Uterine smooth muscle cell (primary cell): ENCODE measurements around the gene PCDHB8. TPM values are rescaled to one million over a fixed set of nuclear protein-coding genes. Genes with fewer than 3 reads are reported as not detected.

ENCODE experiments used
- total RNA-seq: library from RNA; depleted of rRNA; stranded (reverse); fragments of >200 nt; gene quantifications from 2 replicates; pipeline ENCODE4 v1.2.3, GENCODE V29; 2014

PCDHB8 gene
- total RNA-seq, result 0.11 and 0.25 TPM in 2 replicates

GRCh38 chr5:141177577-141178191 is at the start of gene PCDHB8:
Gene PCDHB8, plus strand, starts transcription at chr5:141177790. Its CDS starts 245 bp downstream, at chr5:141178035.

GRCh38 chr5:141135030-141135717 is 42.4 kb upstream of the PCDHB8 start, which contains the start of gene PCDHB5:
Gene PCDHB5, plus strand, starts transcription at chr5:141135206. Its CDS starts 229 bp downstream, at chr5:141135435.

GRCh38 chr5:141149812-141150211 is 27.8 kb upstream of the PCDHB8 start, which contains the start of gene PCDHB6:
Gene PCDHB6, plus strand, starts transcription at chr5:141150057. Its CDS starts 201 bp downstream, at chr5:141150258.

GRCh38 chr5:141172381-141173204 is 5.0 kb upstream of the PCDHB8 start, which contains the start of gene PCDHB7:
Gene PCDHB7, plus strand, starts transcription at chr5:141172644. Its CDS starts 192 bp downstream, at chr5:141172836.

DNA sequence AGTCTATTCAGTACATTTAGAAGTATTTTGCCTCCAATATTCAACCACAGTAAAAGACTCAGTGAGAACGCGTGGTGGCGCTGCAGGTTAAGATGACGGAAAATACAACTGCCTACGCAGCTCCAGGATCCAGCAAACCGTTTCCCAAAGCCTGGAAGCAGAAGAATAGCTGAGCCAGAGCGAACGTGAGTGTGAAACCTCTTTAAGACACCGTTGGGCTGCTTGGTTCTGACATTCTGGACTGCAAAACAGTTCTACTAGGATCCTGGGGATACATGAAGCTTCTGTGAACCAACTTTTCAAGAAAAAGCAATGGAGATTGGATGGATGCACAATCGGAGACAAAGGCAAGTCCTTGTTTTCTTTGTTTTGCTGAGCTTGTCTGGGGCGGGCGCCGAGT is 4.7 kb downstream of the PCDHB8 start, which contains the start of gene PCDHB16:
Gene PCDHB16 (plus strand): TSS at position 140 of the 400 bp plus-strand sequence. CDS start 173 bp downstream, at position 313.

GRCh38 chr5:141186897-141187512 is 9.4 kb downstream of the PCDHB8 start, which contains the start of gene PCDHB9:
Gene PCDHB9, plus strand, starts transcription at chr5:141187161. Its CDS starts 158 bp downstream, at chr5:141187319.

GRCh38 chr5:141192110-141192725 is 14.6 kb downstream of the PCDHB8 start, which contains the start of gene PCDHB10:
Gene PCDHB10, plus strand, starts transcription at chr5:141192353. Its CDS starts 200 bp downstream, at chr5:141192553.

DNA sequence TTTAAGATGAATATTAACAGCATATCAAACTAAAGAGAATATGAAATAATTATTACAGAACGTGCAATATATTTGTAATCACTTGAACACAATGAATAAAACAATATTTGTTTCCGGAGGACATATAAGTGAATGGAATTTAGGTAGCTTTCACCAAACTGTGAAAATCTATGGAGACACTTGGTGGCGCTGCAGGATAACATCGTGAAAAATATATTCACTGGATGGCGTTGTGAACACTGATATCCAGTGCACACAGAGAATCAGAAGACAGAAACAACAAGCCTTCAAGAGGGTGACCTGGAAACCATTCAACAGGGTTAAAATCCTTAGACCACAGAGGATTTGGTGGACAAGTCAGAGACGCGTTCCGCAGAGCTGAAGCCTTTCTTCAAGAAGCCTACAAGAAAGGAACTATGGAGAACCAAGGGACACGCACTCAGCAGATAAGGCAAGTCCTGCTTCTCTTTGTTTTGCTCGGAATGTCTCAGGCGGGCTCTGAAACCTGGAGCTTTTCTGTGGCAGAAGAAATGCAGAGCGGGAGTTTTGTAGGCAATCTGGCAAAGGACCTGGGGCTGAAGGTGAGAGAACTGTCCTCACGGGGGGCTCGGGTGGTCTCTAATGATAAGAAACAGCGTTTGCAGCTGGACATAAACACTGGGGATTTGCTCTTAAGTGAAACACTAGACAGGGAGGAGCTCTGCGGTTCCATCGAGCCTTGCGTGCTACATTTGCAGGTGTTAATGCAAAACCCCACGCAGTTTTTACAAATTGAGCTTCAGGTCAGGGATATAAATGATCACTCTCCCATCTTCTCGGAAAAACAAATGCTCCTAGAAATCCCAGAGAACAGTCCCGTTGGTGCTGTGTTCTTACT is 22.0 kb downstream of the PCDHB8 start, which contains the start of gene PCDHB11:
Gene PCDHB11 (plus strand): TSS at position 269 of the 877 bp plus-strand sequence. CDS start 148 bp downstream, at position 417.

DNA sequence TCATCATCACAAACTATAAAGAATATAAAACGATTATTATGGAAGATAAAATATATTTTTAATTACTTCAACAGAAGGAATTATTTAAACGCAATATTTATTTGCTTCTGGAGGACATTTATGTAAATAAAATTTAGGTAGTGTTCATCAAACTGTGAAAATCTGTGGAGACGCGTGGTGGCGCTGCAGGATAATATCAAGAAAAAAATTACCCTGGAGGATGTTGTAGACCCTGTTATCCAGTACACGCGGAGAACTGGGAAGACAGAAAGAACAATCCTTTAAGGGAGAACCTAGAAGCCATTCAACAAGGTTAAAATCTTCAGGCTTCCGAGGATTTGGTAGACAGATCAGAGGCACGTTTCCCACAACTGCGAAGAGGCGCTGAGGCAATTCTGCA is 30.9 kb downstream of the PCDHB8 start, which contains the start of gene PCDHB12:
Gene PCDHB12 (plus strand): TSS at position 242 of the 400 bp plus-strand sequence. CDS start 189 bp downstream, outside the sequence.

DNA sequence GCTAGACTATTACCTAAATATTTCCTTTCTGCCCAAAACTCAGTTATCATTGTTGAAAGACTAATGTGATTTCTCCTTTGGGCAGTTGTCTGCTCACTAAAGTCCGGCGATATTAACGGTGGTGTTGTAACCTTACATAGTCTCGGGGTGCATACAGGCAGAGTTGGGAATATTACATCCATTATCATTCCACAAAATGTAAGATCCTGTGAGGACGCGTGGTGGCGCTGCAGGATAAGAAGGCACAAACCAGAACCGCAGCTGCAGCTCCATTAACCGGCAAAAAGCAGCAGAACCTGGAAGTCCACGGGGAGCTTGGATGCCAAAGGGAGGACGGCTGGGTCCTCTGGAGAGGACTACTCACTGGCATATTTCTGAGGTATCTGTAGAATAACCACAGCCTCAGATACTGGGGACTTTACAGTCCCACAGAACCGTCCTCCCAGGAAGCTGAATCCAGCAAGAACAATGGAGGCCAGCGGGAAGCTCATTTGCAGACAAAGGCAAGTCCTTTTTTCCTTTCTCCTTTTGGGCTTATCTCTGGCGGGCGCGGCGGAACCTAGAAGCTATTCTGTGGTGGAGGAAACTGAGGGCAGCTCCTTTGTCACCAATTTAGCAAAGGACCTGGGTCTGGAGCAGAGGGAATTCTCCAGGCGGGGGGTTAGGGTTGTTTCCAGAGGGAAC is 36.2 kb downstream of the PCDHB8 start, which contains the start of gene PCDHB13:
Gene PCDHB13 (plus strand): TSS at position 264 of the 684 bp plus-strand sequence. CDS start 205 bp downstream, at position 469.

GRCh38 chr5:141223112-141223783 is 45.7 kb downstream of the PCDHB8 start, which contains the start of gene PCDHB14:
Gene PCDHB14, plus strand, starts transcription at chr5:141223343. Its CDS starts 163 bp downstream, at chr5:141223506.

Other genes with a start within 250 kb of the PCDHB8 start
- gene PCDHAC2, start 211.3 kb upstream of the PCDHB8 start, total RNA-seq, result 0.55 and 1.9 TPM in 2 replicates
- not detected in 2 replicates for gene PCDHB1, start 126.4 kb upstream of the PCDHB8 start, total RNA-seq
- gene PCDHB2, start 83.2 kb upstream of the PCDHB8 start, total RNA-seq, result 0.55 and 2.0 TPM in 2 replicates
- 0.75 and 0.77 TPM in 2 replicates for gene PCDHB3, start 77.3 kb upstream of the PCDHB8 start, total RNA-seq
- under 0.01 and 0.12 TPM in 2 replicates for gene PCDHB4, start 56.0 kb upstream of the PCDHB8 start, total RNA-seq
- 0.22 and 0.50 TPM in 2 replicates for gene PCDHB5, start 42.6 kb upstream of the PCDHB8 start, total RNA-seq
- gene PCDHB6, start 27.7 kb upstream of the PCDHB8 start, total RNA-seq, result under 0.01 TPM in 2 replicates
- gene PCDHB7, start 5.1 kb upstream of the PCDHB8 start, total RNA-seq, result 0.11 and 0.12 TPM in 2 replicates
- gene PCDHB16, start 4.6 kb downstream of the PCDHB8 start, total RNA-seq, result 0.12 and 0.33 TPM in 2 replicates
- under 0.01 TPM in 2 replicates for gene PCDHB9, start 9.4 kb downstream of the PCDHB8 start, total RNA-seq
- 0.11 and 0.12 TPM in 2 replicates for gene PCDHB10, start 14.6 kb downstream of the PCDHB8 start, total RNA-seq
- under 0.01 TPM in 1 of 2 replicates, not detected in the other for gene PCDHB11, start 21.8 kb downstream of the PCDHB8 start, total RNA-seq
- gene PCDHB12, start 30.9 kb downstream of the PCDHB8 start, total RNA-seq, result under 0.01 and 0.12 TPM in 2 replicates
- gene PCDHB13, start 36.1 kb downstream of the PCDHB8 start, total RNA-seq, result under 0.01 and 0.12 TPM in 2 replicates
- 0.11 and 0.12 TPM in 2 replicates for gene PCDHB14, start 45.6 kb downstream of the PCDHB8 start, total RNA-seq
- gene PCDHB15, start 67.6 kb downstream of the PCDHB8 start, total RNA-seq, result under 0.01 and 0.37 TPM in 2 replicates
- gene SLC25A2, start 126.3 kb downstream of the PCDHB8 start, total RNA-seq, result 0.50 and 0.66 TPM in 2 replicates
- gene TAF7, start 143.0 kb downstream of the PCDHB8 start, total RNA-seq, result 86.1 and 88.3 TPM in 2 replicates
- gene PCDHGA1, start 152.7 kb downstream of the PCDHB8 start, total RNA-seq, result 0.22 and 0.62 TPM in 2 replicates
- 0.89 and 2.2 TPM in 2 replicates for gene PCDHGA2, start 161.0 kb downstream of the PCDHB8 start, total RNA-seq
- gene PCDHGA3, start 166.0 kb downstream of the PCDHB8 start, total RNA-seq, result 0.22 and 0.87 TPM in 2 replicates
- 0.44 and 1.2 TPM in 2 replicates for gene PCDHGB1, start 172.3 kb downstream of the PCDHB8 start, total RNA-seq
- 2.2 and 5.2 TPM in 2 replicates for gene PCDHGA4, start 177.2 kb downstream of the PCDHB8 start, total RNA-seq
- 1.2 and 1.7 TPM in 2 replicates for gene PCDHGB2, start 182.2 kb downstream of the PCDHB8 start, total RNA-seq
- 0.55 and 0.87 TPM in 2 replicates for gene PCDHGA5, start 186.4 kb downstream of the PCDHB8 start, total RNA-seq
- gene PCDHGB3, start 192.5 kb downstream of the PCDHB8 start, total RNA-seq, result 2.3 and 4.2 TPM in 2 replicates
- gene PCDHGA6, start 196.1 kb downstream of the PCDHB8 start, total RNA-seq, result 1.7 and 3.2 TPM in 2 replicates
- 1.3 and 4.0 TPM in 2 replicates for gene PCDHGA7, start 205.0 kb downstream of the PCDHB8 start, total RNA-seq
- 11.3 and 20.9 TPM in 2 replicates for gene PCDHGB4, start 209.9 kb downstream of the PCDHB8 start, total RNA-seq
- 1.1 and 2.4 TPM in 2 replicates for gene PCDHGA8, start 214.8 kb downstream of the PCDHB8 start, total RNA-seq
- 16.2 and 25.0 TPM in 2 replicates for gene PCDHGB5, start 220.2 kb downstream of the PCDHB8 start, total RNA-seq
- gene PCDHGA9, start 225.0 kb downstream of the PCDHB8 start, total RNA-seq, result 4.0 and 4.2 TPM in 2 replicates
- 2.4 and 2.9 TPM in 2 replicates for gene PCDHGB6, start 230.2 kb downstream of the PCDHB8 start, total RNA-seq
- 4.9 and 5.2 TPM in 2 replicates for gene PCDHGA10, start 235.2 kb downstream of the PCDHB8 start, total RNA-seq
- gene PCDHGB7, start 239.9 kb downstream of the PCDHB8 start, total RNA-seq, result 6.0 and 7.4 TPM in 2 replicates
- 11.7 and 13.6 TPM in 2 replicates for gene PCDHGA11, start 243.3 kb downstream of the PCDHB8 start, total RNA-seq